C4-2B (cell line): Measurements from ENCODE around the gene SLC49A3.

Experiments
- ZFX ChIP-seq: fragments of 450-650 bp; IDR thresholded peaks from 2 replicates; pipeline ENCODE4 v1.6.1; 2017
- TF ChIP-seq, protein P1 (sequence below): fragments of 450-650 bp; conservative IDR thresholded peaks from 2 replicates; pipeline ENCODE4 v1.5.1; 2017; ENCODE audit warnings: mild to moderate bottlenecking

DNA sequence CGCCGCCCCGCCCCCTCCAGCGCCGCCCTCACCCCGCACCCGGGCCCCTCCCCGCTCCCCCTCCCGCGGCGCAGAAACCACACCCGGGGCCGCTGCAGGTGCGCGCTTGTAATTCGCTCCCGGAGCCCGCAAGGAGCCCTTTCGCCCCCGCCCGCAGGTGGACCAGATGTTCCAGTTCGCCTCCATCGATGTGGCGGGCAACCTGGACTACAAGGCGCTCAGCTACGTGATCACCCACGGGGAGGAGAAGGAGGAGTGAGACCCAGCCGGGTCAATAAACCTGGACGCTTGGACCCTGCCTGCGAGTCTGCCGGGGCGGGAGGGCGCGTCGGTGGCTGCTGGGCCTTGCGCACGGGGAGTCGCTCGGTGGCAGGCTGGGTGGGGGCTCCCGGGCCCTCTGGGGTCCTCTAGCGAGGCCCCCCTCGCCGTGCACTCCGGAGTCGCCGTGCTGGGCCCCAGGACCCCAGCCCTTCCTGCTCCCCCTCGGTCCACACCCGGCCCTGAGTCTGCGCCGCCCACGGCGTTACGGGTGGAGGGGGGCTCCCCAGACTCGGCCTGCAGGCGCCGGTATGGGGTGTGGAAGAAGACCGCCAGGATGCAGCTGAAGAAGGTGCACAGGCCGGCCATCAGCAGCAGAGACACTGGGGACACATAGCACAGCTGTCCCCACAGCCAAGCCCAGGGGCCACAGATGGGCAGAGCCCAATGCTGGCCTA, 7.1 kb downstream of the SLC49A3 start:
- TF ChIP-seq, protein P1, sequence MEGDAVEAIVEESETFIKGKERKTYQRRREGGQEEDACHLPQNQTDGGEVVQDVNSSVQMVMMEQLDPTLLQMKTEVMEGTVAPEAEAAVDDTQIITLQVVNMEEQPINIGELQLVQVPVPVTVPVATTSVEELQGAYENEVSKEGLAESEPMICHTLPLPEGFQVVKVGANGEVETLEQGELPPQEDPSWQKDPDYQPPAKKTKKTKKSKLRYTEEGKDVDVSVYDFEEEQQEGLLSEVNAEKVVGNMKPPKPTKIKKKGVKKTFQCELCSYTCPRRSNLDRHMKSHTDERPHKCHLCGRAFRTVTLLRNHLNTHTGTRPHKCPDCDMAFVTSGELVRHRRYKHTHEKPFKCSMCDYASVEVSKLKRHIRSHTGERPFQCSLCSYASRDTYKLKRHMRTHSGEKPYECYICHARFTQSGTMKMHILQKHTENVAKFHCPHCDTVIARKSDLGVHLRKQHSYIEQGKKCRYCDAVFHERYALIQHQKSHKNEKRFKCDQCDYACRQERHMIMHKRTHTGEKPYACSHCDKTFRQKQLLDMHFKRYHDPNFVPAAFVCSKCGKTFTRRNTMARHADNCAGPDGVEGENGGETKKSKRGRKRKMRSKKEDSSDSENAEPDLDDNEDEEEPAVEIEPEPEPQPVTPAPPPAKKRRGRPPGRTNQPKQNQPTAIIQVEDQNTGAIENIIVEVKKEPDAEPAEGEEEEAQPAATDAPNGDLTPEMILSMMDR: no peak
- no peak for TF ChIP-seq ZFX
